ENCODE measurements around the gene KLHDC4.

KLHDC4 gene

DNA sequence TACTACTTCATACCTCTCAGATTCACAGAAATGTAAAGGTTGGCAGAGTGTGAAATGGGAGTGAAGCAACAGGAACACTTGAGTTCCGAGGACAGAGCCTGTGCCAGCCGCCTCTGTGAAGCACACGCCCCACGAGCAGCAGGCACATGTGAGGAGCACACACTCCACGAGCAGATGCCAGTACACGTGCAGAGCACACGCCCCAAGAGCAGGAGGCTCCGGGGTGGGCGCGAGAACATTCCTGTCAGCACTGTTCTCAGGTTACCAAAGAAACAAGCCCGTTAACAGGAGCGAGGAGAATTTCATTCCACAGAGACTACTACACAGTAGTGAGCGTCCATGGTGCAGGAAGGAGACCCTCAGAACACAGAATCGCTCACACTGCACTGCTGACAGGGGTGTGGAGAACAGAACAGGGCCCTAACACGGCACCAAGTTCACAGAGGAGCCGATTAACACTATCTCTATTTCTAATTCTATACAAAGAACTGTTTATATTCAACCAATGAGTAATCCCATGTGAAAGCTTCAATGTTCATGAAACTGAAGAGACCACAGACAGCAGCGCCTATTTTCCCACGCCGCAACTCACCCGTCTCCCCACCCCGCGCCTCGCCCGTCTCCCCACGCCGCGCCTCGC, 40.1 kb downstream of the KLHDC4 start:
- no peak for DNase-seq (ENCODE audit: low read depth)
- no peak overlapping the region for H3K4me3 ChIP-seq (ENCODE audit: low read depth, low read length)
- TF ChIP-seq MAX (IDR thresholded peaks at IDR 0.05; ENCODE audit: low read depth, low read length): no peak
- no peak for TF ChIP-seq MYC (IDR thresholded peaks at IDR 0.05; ENCODE audit: low read depth, low read length)
- no peak for TF ChIP-seq POLR2A (IDR thresholded peaks at IDR 0.05; ENCODE audit: extremely low read depth, insufficient read length)
- TF ChIP-seq, protein P1, sequence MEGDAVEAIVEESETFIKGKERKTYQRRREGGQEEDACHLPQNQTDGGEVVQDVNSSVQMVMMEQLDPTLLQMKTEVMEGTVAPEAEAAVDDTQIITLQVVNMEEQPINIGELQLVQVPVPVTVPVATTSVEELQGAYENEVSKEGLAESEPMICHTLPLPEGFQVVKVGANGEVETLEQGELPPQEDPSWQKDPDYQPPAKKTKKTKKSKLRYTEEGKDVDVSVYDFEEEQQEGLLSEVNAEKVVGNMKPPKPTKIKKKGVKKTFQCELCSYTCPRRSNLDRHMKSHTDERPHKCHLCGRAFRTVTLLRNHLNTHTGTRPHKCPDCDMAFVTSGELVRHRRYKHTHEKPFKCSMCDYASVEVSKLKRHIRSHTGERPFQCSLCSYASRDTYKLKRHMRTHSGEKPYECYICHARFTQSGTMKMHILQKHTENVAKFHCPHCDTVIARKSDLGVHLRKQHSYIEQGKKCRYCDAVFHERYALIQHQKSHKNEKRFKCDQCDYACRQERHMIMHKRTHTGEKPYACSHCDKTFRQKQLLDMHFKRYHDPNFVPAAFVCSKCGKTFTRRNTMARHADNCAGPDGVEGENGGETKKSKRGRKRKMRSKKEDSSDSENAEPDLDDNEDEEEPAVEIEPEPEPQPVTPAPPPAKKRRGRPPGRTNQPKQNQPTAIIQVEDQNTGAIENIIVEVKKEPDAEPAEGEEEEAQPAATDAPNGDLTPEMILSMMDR (IDR thresholded peaks at IDR 0.05; ENCODE audit: low read depth, low read length): no peak

DNA sequence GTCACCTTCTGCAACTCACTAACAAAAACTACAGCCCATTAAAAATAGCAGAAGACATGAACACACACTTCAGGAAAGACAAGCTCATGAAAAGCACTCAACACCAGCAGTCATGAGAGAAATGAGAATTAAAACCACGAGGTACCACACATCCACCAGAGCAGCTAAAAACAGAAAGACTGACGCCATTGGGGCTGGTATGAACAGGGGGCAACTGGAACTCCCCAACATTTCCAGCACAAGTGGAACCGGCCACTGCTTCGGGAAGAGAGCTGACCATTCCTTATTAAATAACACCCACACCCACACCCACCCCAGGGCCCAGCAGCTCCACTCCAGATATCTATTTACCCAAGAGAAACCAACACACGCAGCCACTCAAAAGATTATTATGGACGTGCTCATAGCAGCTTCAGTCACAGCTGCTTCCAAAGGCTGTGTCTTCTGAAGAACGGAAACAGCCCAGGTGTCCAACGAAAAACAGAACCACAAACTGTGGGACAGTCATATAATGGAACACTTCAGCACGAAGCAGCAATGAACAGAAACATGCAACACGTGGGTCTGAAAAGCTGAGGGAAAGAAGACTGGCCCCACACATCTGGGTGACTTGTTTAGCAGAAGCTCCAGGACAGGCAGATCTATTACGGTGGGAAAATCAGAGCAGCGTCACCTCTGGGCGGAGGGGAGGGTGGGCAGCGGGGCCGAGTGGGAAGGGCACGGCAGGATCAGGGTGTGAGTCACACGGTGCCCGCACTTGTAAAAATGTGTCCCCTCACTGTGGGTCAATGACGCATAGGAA, 41.1 kb downstream of the KLHDC4 start:
- TF ChIP-seq, protein P1 (IDR thresholded peaks at IDR 0.05; ENCODE audit: low read depth, low read length): no peak
- TF ChIP-seq POLR2A (IDR thresholded peaks at IDR 0.05; ENCODE audit: extremely low read depth, insufficient read length): no peak
- TF ChIP-seq MAX (IDR thresholded peaks at IDR 0.05; ENCODE audit: low read depth, low read length): no peak
- no peak for TF ChIP-seq MYC (IDR thresholded peaks at IDR 0.05; ENCODE audit: low read depth, low read length)
- no peak for DNase-seq (ENCODE audit: low read depth)
- H3K4me3 ChIP-seq (ENCODE audit: low read depth, low read length): no peak overlapping the region

GRCh38 chr16:87723226-87723623, 42.6 kb downstream of the KLHDC4 start:
- no peak for DNase-seq (ENCODE audit: low read depth)
- H3K4me3 ChIP-seq (ENCODE audit: low read depth, low read length): no peak overlapping the region
- TF ChIP-seq POLR2A (IDR thresholded peaks at IDR 0.05; ENCODE audit: extremely low read depth, insufficient read length) (no peak), MAX (IDR thresholded peaks at IDR 0.05; ENCODE audit: low read depth, low read length) (no peak), MYC (IDR thresholded peaks at IDR 0.05; ENCODE audit: low read depth, low read length) (no peak)
- TF ChIP-seq, protein P1 (IDR thresholded peaks at IDR 0.05; ENCODE audit: low read depth, low read length): no peak

DNA sequence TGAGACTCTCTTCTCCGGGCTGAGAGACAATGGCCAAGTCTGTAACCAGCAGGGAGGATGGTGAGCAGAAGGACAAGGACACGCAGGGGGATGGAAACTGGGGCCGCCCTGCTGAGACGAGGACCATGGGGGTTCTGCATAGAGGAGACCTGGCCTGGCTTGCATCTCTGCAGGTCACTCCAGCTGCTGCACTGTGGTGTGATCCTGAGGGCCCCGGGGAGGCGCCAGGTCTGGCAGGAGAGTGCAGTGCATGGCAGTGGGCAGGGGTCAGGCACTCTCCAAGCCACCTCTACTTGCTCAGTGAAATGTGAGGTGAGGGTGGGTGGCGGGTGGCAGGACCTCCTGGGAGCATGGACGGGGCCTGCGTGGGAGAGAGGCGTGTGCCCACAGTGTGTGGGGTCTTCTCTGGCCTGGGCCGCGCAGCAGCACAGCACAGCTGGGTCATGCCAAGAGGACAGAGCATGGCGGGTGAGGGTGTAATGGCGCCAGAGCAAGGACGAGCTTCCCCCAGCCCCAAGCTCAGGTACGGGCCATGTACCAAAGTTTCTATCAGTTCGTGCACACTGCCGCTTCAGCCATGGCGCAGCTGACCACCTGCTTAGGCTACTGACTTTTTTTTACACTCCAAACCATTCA, 43.1 kb downstream of the KLHDC4 start:
- TF ChIP-seq, protein P1 (IDR thresholded peaks at IDR 0.05; ENCODE audit: low read depth, low read length): no peak
- no peak for TF ChIP-seq MAX (IDR thresholded peaks at IDR 0.05; ENCODE audit: low read depth, low read length)
- TF ChIP-seq POLR2A (IDR thresholded peaks at IDR 0.05; ENCODE audit: extremely low read depth, insufficient read length): no peak
- H3K4me3 ChIP-seq (ENCODE audit: low read depth, low read length): no peak overlapping the region
- no peak for DNase-seq (ENCODE audit: low read depth)

DNA sequence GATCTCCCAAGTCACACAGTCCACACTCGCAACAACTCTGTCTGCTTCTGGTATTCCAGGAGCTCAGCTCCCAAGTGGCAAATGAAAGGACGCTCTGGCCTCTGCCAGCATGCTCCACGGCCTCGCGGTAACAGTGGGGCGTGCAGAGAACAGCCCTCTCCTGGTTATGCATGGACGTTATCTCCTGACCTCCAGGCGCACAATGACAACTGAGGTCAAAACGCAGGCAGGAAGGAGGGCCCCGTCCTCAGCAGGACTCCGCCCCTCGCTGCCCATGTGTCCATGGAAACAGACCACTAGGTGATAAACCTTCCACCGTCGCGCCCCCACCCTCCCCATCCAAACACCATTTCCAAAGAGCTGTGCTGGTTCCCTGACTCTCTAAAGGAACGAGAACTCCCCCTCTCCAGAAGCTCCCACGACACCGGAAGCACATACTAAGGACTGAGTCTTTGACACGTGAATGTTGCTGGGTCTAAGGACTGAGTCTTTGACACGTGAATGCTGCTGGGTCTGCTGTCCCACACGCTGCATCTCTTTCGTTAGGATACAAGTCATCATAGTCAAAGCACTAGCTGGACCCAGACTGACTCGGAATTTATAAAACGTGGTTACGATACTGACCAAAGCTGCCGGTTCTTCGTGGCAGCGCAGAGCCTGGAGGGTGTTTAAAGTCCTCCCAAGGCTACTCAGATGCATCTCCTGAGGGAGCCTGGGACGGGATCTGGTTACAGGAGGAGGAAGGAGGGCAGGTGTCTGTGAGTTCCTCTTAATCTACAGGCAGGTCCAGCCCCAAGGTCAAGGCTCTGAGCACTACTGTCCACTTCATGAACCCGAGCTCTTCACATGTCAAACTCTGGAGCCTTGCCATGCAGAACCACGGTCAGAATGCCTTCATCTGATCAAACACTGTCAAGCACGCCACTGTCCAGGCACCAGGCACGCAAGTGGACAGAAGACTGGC, 43.9 kb downstream of the KLHDC4 start:
- TF ChIP-seq POLR2A (IDR thresholded peaks at IDR 0.05; ENCODE audit: extremely low read depth, insufficient read length) (no peak), MYC (IDR thresholded peaks at IDR 0.05; ENCODE audit: low read depth, low read length) (no peak), MAX (IDR thresholded peaks at IDR 0.05; ENCODE audit: low read depth, low read length) (no peak)
- TF ChIP-seq, protein P1 (IDR thresholded peaks at IDR 0.05; ENCODE audit: low read depth, low read length): no peak
- H3K4me3 ChIP-seq (ENCODE audit: low read depth, low read length): no peak overlapping the region
- DNase-seq (ENCODE audit: low read depth): no peak
